GM12865 (cell line): ENCODE measurements around the gene PPFIBP1.
"Not testable (repeated sequence)": the region's sequence is repeated elsewhere in the genome, so short reads cannot be mapped to it uniquely, and the experiment has no call there.

ENCODE experiments used
- DNase-seq: peaks from one replicate; pipeline ENCODE4 v3.0.0; 2010; ENCODE audit warnings: low read depth
- H3K4me3 ChIP-seq: 2 replicates; pipeline ENCODE4 v1.5.1; 2011; ENCODE audit warnings: mild to moderate bottlenecking, low read depth, low read length, control low read depth
- TF ChIP-seq, protein P1 (sequence below): IDR thresholded peaks from 2 replicates; pipeline ENCODE4 v1.5.1; 2011; ENCODE audit warnings: low read length, control low read depth, low read depth, inconsistent platforms; ENCODE audit not compliant: insufficient read depth; ENCODE audit errors: missing control alignments

PPFIBP1 gene

GRCh38 chr12:27535318-27535717, 11.3 kb downstream of the PPFIBP1 start:
- TF ChIP-seq, protein P1, sequence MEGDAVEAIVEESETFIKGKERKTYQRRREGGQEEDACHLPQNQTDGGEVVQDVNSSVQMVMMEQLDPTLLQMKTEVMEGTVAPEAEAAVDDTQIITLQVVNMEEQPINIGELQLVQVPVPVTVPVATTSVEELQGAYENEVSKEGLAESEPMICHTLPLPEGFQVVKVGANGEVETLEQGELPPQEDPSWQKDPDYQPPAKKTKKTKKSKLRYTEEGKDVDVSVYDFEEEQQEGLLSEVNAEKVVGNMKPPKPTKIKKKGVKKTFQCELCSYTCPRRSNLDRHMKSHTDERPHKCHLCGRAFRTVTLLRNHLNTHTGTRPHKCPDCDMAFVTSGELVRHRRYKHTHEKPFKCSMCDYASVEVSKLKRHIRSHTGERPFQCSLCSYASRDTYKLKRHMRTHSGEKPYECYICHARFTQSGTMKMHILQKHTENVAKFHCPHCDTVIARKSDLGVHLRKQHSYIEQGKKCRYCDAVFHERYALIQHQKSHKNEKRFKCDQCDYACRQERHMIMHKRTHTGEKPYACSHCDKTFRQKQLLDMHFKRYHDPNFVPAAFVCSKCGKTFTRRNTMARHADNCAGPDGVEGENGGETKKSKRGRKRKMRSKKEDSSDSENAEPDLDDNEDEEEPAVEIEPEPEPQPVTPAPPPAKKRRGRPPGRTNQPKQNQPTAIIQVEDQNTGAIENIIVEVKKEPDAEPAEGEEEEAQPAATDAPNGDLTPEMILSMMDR: no peak
- peak; percentile 61 for DNase-seq
- H3K4me3 ChIP-seq: no peak overlapping the region

DNA sequence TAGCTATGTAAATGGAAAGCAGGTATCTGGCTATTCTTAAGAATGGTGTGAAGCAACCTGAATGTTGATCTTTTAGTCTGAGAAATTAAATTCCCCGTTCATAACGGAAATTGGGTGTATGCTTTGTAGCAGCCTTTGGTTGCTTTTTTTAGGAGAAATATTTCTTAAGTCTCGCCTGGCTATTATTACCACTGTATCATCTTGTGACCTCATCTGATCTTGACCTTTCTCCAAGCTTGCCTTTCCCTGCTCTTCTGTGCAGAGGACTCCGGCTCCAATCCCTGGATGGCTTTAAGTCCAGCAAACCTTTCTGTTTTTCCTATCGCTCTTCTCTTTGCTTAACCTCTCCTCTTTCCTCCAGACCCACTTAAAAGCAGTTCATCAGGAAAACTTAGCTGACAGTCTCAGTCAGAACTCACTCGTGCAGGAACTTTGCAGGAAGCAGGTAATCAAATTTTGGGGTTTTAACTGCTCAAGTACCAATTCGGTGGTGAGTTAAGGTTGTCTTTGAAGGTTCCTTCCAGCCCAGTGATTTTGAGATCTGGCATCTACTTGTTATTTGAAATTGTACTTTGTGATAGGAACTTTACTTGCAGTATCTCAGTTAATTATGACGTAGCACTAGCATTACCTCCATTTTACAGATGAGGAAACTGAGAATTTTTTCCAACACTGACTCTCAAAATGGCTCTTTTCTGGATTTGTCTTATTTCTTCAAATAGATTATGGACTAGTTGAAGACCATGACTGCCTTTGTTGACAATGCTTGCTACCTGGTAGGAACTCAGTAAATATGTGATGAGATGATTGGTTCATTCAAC, 14.1 kb downstream of the PPFIBP1 start:
- H3K4me3 ChIP-seq: no peak overlapping the region
- DNase-seq: peak; percentile 21
- TF ChIP-seq, protein P1: no peak

DNA sequence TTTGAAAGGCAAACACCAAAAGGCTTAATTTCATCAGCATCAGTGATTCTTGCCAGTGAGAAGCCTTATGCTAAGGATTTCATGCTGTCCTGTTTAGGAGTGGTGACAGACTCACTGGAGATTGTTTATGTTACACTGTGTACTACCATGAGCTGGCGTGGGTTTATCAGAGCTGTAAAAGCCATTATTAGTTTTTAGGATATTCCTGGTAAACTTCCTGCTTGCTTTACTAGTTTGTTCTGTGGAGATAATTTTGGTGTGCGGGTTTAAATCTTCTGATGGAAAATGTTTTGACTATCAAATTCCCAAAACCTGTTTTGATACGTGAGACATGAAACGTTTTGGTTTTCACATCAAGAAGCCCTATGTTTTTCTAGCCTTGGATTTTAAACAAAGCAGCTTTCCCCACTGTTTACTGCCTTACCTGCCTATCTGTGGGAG, 15.2 kb downstream of the PPFIBP1 start:
- H3K4me3 ChIP-seq: no peak overlapping the region
- DNase-seq: no peak
- TF ChIP-seq, protein P1: no peak

DNA sequence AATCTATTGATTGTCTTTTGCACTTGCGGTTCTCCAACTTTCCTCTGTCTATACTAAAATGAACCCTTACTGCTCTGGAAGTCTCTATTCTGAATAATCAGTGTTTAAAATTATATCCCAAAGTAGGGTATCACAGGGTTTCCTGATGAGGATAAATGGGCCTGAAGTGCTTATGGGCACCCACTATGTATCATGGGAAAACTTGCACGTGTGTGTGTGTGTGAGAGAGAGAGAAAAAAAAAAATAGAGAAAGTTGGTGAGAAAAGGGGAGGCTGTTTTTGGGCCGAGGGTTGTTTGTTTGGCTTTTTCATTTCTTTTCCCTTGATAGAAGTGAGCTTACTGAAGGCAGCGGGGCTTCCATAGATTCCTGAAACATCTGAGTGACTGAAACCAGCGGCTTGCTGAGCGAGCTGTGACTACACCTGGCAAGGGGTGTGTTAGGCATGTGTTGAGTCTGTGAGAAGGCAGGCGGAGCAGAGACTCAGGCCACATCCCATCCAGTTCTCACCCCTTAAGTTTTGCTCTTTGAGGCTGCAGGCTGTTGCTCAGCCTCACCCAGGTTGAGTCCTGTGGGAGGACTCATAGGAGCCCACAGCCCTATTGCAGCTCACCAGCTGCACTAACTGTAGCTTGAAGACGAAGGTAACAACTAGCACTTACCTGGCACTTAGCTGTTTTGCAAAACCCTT, 17.2 kb downstream of the PPFIBP1 start:
- TF ChIP-seq, protein P1: no peak
- no peak overlapping the region for H3K4me3 ChIP-seq
- DNase-seq: no peak

GRCh38 chr12:27542628-27543027, 18.6 kb downstream of the PPFIBP1 start:
- TF ChIP-seq, protein P1: no peak
- no peak for DNase-seq
- H3K4me3 ChIP-seq: no peak overlapping the region

DNA sequence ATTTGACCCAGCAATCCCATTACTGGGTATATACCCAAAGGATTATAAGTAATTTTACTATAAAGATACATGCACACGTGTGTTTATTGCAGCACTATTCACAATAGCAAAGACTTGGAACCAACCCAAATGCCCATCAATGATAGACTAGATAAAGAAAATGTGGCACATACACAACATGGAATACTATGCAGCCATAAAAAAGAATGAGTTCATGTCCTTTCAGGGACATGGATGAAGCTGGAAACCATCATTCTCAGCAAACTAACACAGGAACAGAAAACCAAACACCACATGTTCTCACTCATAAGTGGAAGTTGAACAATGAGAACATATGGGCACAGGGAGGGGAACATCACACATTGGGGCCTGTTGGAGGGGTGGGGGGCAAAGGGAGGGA, 20.9 kb downstream of the PPFIBP1 start:
- DNase-seq, H3K4me3 ChIP-seq: not testable (repeated sequence)

GRCh38 chr12:27545665-27546064, 21.7 kb downstream of the PPFIBP1 start:
- no peak for DNase-seq
- H3K4me3 ChIP-seq: no peak overlapping the region
- TF ChIP-seq, protein P1: no peak
